ENCODE data around the gene TSPAN13. TPM values are rescaled to one million over a fixed set of nuclear protein-coding genes. Genes with fewer than 3 reads are reported as not detected.

Gene TSPAN13
- total RNA-seq, 1 experiment from 2014 or later = 208 TPM

GRCh38 chr7:16758631-16759611, 5.4 kb downstream of the TSPAN13 start:
- Histone ChIP-seq H3K4me3 (ENCODE audit: low read depth, low read length) (no peak overlapping the region), H3K27me3 (replicated peaks; ENCODE audit: control insufficient read depth, insufficient read depth, low read length) (no peaks in the 10 kb centered on the region), H3K9me3 (no peaks in the 10 kb centered on the region), H3K36me3 (ENCODE audit: control insufficient read depth, insufficient read depth, low read length) (no peaks in the 10 kb centered on the region; the same call in 1 of the 2 replicates), H3K4me1 (peaks cover 53% of the 10 kb centered on the region)
- Mint-ChIP-seq H3K9me3 (ENCODE audit: unreplicated experiment) (peaks cover 10% of the 10 kb centered on the region), H3K27ac (ENCODE audit: unreplicated experiment) (peak overlapping the region; percentile 57), H3K36me3 (ENCODE audit: insufficient read depth, unreplicated experiment) (peaks cover 57% of the 10 kb centered on the region), H3K27me3 (ENCODE audit: insufficient read depth, unreplicated experiment) (no peaks in the 10 kb centered on the region), H3K4me1 (ENCODE audit: low read depth, unreplicated experiment) (peaks cover 54% of the 10 kb centered on the region), H3K4me3 (ENCODE audit: unreplicated experiment) (no peak overlapping the region)
- BruUV-seq (replicated peaks) = no TSS peak
- POLR2A ChIA-PET = no interaction called here
- intact Hi-C loops (cut with micrococcal nuclease; ENCODE audit: unreplicated experiment) = no loop called here
- DNase-seq = no peak
- TF ChIP-seq CTCF (IDR thresholded peaks at IDR 0.05; ENCODE audit: insufficient read depth in 1 of 2, low read depth in 1 of 2, low read length in 1 of 2, severe bottlenecking in 1 of 2, unreplicated experiment in 1 of 2) = no peak
- CTCF ChIA-PET = no interaction called here

DNA sequence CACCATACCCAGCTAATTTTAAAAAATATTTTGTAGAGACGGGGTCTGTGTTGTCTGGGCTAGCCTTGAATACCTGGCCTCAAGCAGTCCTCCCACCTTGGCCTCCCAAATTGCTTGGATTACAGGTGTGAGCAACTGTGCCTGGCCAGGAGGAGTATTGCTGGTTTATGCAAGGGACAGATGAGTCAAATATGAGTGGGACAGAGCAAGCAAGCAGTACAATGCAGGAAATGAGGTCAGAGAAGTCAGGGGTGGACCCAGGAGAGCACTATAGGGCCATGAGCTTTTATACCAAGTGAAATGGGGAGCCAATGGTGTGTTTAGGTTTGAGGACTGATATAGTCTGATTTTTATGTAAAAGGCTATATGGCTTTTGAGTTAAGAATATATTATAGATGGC, 6.3 kb downstream of the TSPAN13 start:
- Mint-ChIP-seq H3K27ac (ENCODE audit: unreplicated experiment) (peak overlapping the region; percentile 57), H3K36me3 (ENCODE audit: insufficient read depth, unreplicated experiment) (peaks cover 54% of the 10 kb centered on the region), H3K4me3 (ENCODE audit: unreplicated experiment) (no peak overlapping the region), H3K9me3 (ENCODE audit: unreplicated experiment) (peaks cover 10% of the 10 kb centered on the region), H3K27me3 (ENCODE audit: insufficient read depth, unreplicated experiment) (no peaks in the 10 kb centered on the region), H3K4me1 (ENCODE audit: low read depth, unreplicated experiment) (peaks cover 61% of the 10 kb centered on the region)
- no peak for DNase-seq
- intact Hi-C loops (cut with micrococcal nuclease; ENCODE audit: unreplicated experiment) = no loop called here
- ChIA-PET CTCF (no interaction called here), POLR2A (no interaction called here)
- Histone ChIP-seq H3K4me1 (peaks cover 59% of the 10 kb centered on the region), H3K36me3 (ENCODE audit: control insufficient read depth, insufficient read depth, low read length) (no peaks in the 10 kb centered on the region; the same call in 1 of the 2 replicates), H3K27me3 (replicated peaks; ENCODE audit: control insufficient read depth, insufficient read depth, low read length) (no peaks in the 10 kb centered on the region), H3K4me3 (ENCODE audit: low read depth, low read length) (no peak overlapping the region), H3K9me3 (no peaks in the 10 kb centered on the region)
- no peak for TF ChIP-seq CTCF (IDR thresholded peaks at IDR 0.05; ENCODE audit: insufficient read depth in 1 of 2, low read depth in 1 of 2, low read length in 1 of 2, severe bottlenecking in 1 of 2, unreplicated experiment in 1 of 2)
- BruUV-seq (replicated peaks) = no TSS peak

- peaks cover 10% of the 10 kb centered on the region for H3K9me3 Mint-ChIP-seq (ENCODE audit: unreplicated experiment)
- peak overlapping the region; percentile 52 for H3K27ac Mint-ChIP-seq (ENCODE audit: unreplicated experiment)
- peaks cover 54% of the 10 kb centered on the region for H3K36me3 Mint-ChIP-seq (ENCODE audit: insufficient read depth, unreplicated experiment)
- peaks cover 63% of the 10 kb centered on the region for H3K4me1 ChIP-seq
- intact Hi-C loops (cut with micrococcal nuclease; ENCODE audit: unreplicated experiment) = loop anchor here (1.0 kb wide), 3 partner anchors 8 to 43 kb away; partner anchors contain the start of gene TSPAN13
- DNase-seq = peak; percentile 83 to 89
- BruUV-seq (replicated peaks) = no TSS peak
- H3K27me3 ChIP-seq (replicated peaks; ENCODE audit: control insufficient read depth, insufficient read depth, low read length) = no peaks in the 10 kb centered on the region
- H3K9me3 ChIP-seq = no peaks in the 10 kb centered on the region
- no peaks in the 10 kb centered on the region for H3K27me3 Mint-ChIP-seq (ENCODE audit: insufficient read depth, unreplicated experiment)
- H3K4me3 ChIP-seq (ENCODE audit: low read depth, low read length) = no peak overlapping the region
- CTCF ChIA-PET = no interaction called here
- POLR2A ChIA-PET = no interaction called here
- no peak for TF ChIP-seq CTCF (IDR thresholded peaks at IDR 0.05; ENCODE audit: insufficient read depth in 1 of 2, low read depth in 1 of 2, low read length in 1 of 2, severe bottlenecking in 1 of 2, unreplicated experiment in 1 of 2)
- peaks cover 56% of the 10 kb centered on the region for H3K4me1 Mint-ChIP-seq (ENCODE audit: low read depth, unreplicated experiment)
- peak overlapping the region; percentile 57 for H3K4me3 Mint-ChIP-seq (ENCODE audit: unreplicated experiment)
- no peaks in the 10 kb centered on the region; the same call in 1 of the 2 replicates for H3K36me3 ChIP-seq (ENCODE audit: control insufficient read depth, insufficient read depth, low read length)
Measured at GRCh38 chr7:16762177-16762576, 8.6 kb downstream of the TSPAN13 start.
